H1 (cell line): Measurements from ENCODE around the gene PXDC1. TPM values are rescaled to one million over a fixed set of nuclear protein-coding genes. Genes with fewer than 3 reads are reported as not detected.

Source experiments
- CTCF ChIP-seq, 3 experiments: IDR thresholded peaks; 1 replicate in 2 of 3; 2 replicates in 1 of 3; pipeline versions ENCODE4 v1.5.1 to v1.6.1; 2011; ENCODE audit warnings: low read length in 3 of 3, mild to moderate bottlenecking in 3 of 3, inconsistent platforms in 2 of 3, low read depth in 1 of 3, moderate library complexity in 1 of 3; ENCODE audit not compliant: insufficient read depth in 1 of 3; ENCODE audit errors: control extremely low read depth in 1 of 3
- HDAC2 ChIP-seq, 2 experiments: fragments of 300-600 bp in 1 of 2; sonication (generic) in 1 of 2; IDR thresholded peaks; 2 replicates each; pipeline ENCODE4 v1.6.1; 2011 to 2012; ENCODE audit warnings: low read depth in 2 of 2, low read length in 2 of 2, mild to moderate bottlenecking in 2 of 2, moderate library complexity in 2 of 2, borderline replicate concordance in 1 of 2, inconsistent platforms in 1 of 2
- KDM1A ChIP-seq: fragments of 200-600, 300-600 bp; sonication (generic); IDR thresholded peaks from 2 replicates; pipeline ENCODE4 v1.7.1; 2016; ENCODE audit warnings: mild to moderate bottlenecking, low read length, borderline replicate concordance
- KDM5A ChIP-seq: fragments of 200-600 bp; IDR thresholded peaks from 2 replicates; pipeline ENCODE4 v1.7.1; 2012; ENCODE audit warnings: mild to moderate bottlenecking, low read length, inconsistent platforms, mixed read lengths
- RAD21 ChIP-seq, 2 experiments: IDR thresholded peaks in 1 of 2; conservative IDR thresholded peaks in 1 of 2; 2 replicates each; pipeline ENCODE4 v1.6.1; 2011; ENCODE audit warnings: low read depth in 2 of 2, low read length in 2 of 2, improper control_type of control experiment in 1 of 2, inconsistent platforms in 1 of 2, mild to moderate bottlenecking in 1 of 2, moderate library complexity in 1 of 2
- SRF ChIP-seq: IDR thresholded peaks from 2 replicates; pipeline ENCODE4 v1.6.1; 2011; ENCODE audit warnings: mild to moderate bottlenecking, low read depth, low read length, moderate library complexity
- polyA plus RNA-seq, 7 experiments: library from polyadenylated mRNA; depleted of rRNA in 3 of 7; stranded (reverse) in 5 of 7; unstranded in 2 of 7; fragments of >200 nt in 5 of 7; fragments of 200-250 nt in 2 of 7; gene quantifications; 1 replicate in 5 of 7; 2 replicates in 1 of 7; 4 replicates in 1 of 7; pipeline versions ENCODE4 v1.2.1 to v1.2.3, GENCODE V29; 2011 to 2013; ENCODE audit warnings: missing spikeins in 2 of 7, mixed read lengths in 2 of 7
- total RNA-seq: library from RNA; stranded (reverse); fragmentation: NEBNext Ultra II Directional; extraction: Animal tissue kit (Norgen Biotek cat#: 25700); gene quantifications from 2 replicates; pipeline ENCODE4 v1.2.1, GENCODE V29; 2021

Gene PXDC1
- total and polyA plus RNA-seq, 2 of the 8 experiments (the other 6 are each of a cell fraction or from before 2014, with no cell fraction given), result 1.7 to 2.0 TPM

GRCh38 chr6:3751730-3752530 lies 417 bp upstream of the PXDC1 start (continued):
- TF ChIP-seq CTCF (IDR thresholded peaks at IDR 0.05; ENCODE audit: control extremely low read depth in 1 of 3, insufficient read depth in 1 of 3, low read depth in 1 of 3, low read length in 3 of 3) (peak in 1 of 3 experiments; percentile 11; a peak in 1 of 4 replicates), KDM5A (no peak), RAD21 (IDR thresholded peaks at IDR 0.05 in 1 of 2, conservative IDR thresholded peaks at IDR 0.05 in 1 of 2; ENCODE audit: low read depth in 2 of 2, low read length in 2 of 2) (peak in 1 of 2 experiments; percentile 8; a peak in 1 of 4 replicates), SRF (no peak), HDAC2 (IDR thresholded peaks at IDR 0.05; ENCODE audit: borderline replicate concordance in 1 of 2, low read depth in 2 of 2, low read length in 2 of 2) (0 out of 4 replicates have a peak, but pooled peaks of 1 of the 2 experiments have one; percentile 2), KDM1A (no peak)
